Activated CD8-positive, alpha-beta memory T cell treated with anti-CD3 and anti-CD28 coated beads, Interleukin-2, amount 10 ng/mL, durations not matched to agents 7 days and 5 days (primary cell): ENCODE data around the gene CD44. TPM values are rescaled to one million over a fixed set of nuclear protein-coding genes. Genes with fewer than 3 reads are reported as not detected.

ENCODE experiments used
- total RNA-seq, 2 experiments: library from RNA; stranded (reverse); gene quantifications; one replicate each; pipeline ENCODE4 v1.2.3, GENCODE V29; 2021

CD44 gene
- total RNA-seq, 2 experiments from 2014 or later, result 212 to 294 TPM

Other genes starting within 250 kb of the CD44 start
- gene APIP, start 222.8 kb upstream of the CD44 start, total RNA-seq, result 10 to 100 TPM; 23.9 to 30.0 TPM
- gene PDHX, start 222.6 kb upstream of the CD44 start, total RNA-seq, result 10 to 100 TPM; 27.9 to 34.0 TPM